Esophagus (tissue), 2 donors: Measurements from ENCODE around the gene KLF5. TPM values are rescaled to one million over a fixed set of nuclear protein-coding genes. Genes with fewer than 3 reads are reported as not detected.
"Not testable (repeated sequence)": the region's sequence is repeated elsewhere in the genome, so short reads cannot be mapped to it uniquely, and the experiment has no call there.

Source experiments
- H3K27ac ChIP-seq, 2 donors: one replicate each; pipeline ENCODE4 v1.5.1; 2013; ENCODE audit warnings: low read depth in 2 of 2, mild to moderate bottlenecking in 2 of 2, inconsistent platforms in 1 of 2, low read length in 1 of 2, moderate library complexity in 1 of 2
- H3K27me3 ChIP-seq, 2 donors: one replicate each; pipeline ENCODE4 v1.6.1; 2013; ENCODE audit warnings: low read length in 2 of 2, control low read depth in 1 of 2, mild to moderate bottlenecking in 1 of 2; ENCODE audit not compliant: insufficient read depth in 2 of 2, control insufficient read depth in 1 of 2
- H3K36me3 ChIP-seq, 2 donors: one replicate each; pipeline ENCODE4 v1.6.1; 2013; ENCODE audit warnings: low read length in 1 of 2; ENCODE audit not compliant: control insufficient read depth in 2 of 2, insufficient read depth in 2 of 2
- H3K4me1 ChIP-seq, 2 donors: one replicate each; pipeline ENCODE4 v1.6.1; 2013; ENCODE audit warnings: low read length in 1 of 2; ENCODE audit not compliant: control insufficient read depth in 2 of 2, insufficient read depth in 2 of 2
- H3K4me3 ChIP-seq, 2 donors: one replicate each; pipeline ENCODE4 v1.5.1; 2013; ENCODE audit warnings: low read length in 2 of 2, mild to moderate bottlenecking in 2 of 2, low read depth in 1 of 2, moderate library complexity in 1 of 2
- H3K9me3 ChIP-seq, 2 donors: one replicate each; pipeline ENCODE4 v1.6.1; 2013; ENCODE audit warnings: mild to moderate bottlenecking in 2 of 2, low read depth in 1 of 2, low read length in 1 of 2, moderate library complexity in 1 of 2; ENCODE audit not compliant: control insufficient read depth in 2 of 2, insufficient read depth in 1 of 2
- WGBS, 2 donors: extraction: QIAGEN DNeasy Blood & Tissue Kit; methylation state at CpG; one replicate each; pipeline ENCODE4 v1.1.7; 2013; 5-methylcytosine and 5-hydroxymethylcytosine counted together
- polyA plus RNA-seq, 2 donors: library from polyadenylated mRNA; stranded (reverse); fragments of 200-250 nt; gene quantifications; one replicate each; pipeline ENCODE4 v1.2.3, GENCODE V29; 2013
- donor health status: healthy with polysubstance abuse.
- donor health status: Bipolar disorder and iron deficiency.

The KLF5 gene
- polyA plus RNA-seq, 2 donors = 196 to 245 TPM

DNA sequence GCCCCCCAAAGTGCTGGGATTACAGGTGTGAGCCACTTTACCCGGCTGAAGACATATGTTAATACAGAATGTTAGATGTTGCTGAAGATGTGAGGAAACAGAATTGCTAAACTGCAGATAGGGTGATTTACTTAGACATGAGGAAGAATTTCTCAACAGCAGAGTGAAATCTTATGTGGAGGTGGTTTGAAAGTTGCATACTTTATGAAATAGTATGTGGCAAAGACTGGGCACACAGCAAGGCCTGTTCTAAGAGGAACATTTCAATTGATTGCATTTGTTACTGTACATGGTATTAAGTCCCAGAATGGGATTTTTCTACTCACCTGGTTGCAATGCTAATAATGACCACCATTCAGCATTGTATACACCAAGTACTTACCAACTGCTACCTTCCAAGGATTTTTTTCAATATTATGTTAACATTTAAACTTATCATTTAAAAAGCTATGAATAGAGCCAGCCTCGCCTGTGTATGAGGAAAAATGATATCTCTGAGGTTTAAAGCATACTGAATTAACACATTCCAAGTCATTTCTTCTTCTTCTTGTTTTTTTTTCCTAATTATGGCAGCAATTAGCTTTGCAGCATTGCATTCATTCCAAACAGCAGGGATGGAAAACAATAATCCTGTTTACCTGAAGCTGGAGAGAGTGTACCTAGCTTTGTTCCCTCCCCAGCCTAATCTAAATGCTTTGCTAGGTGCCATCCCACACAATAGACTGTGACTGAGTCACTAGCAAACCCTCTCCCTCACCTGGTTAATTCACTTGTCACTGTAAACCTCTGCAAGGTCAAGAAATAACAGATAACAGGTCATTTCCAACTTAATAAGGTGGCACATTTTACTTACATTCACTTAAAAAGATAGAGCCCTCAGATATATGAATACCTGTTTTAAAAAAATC, 19.4 kb upstream of the KLF5 start:
- H3K4me1 ChIP-seq = peaks cover 0 to 3% of the 10 kb centered on the region in 2 donors
- no peak overlapping the region for H3K27ac ChIP-seq
- H3K27me3 ChIP-seq = no peaks in the 10 kb centered on the region
- WGBS, 2 donors = 75 to 85% methylated on average over 2 of the region's 2 CpGs
- H3K4me3 ChIP-seq = no peak overlapping the region
- no peaks in the 10 kb centered on the region for H3K9me3 ChIP-seq
- H3K36me3 ChIP-seq = no peaks in the 10 kb centered on the region

DNA sequence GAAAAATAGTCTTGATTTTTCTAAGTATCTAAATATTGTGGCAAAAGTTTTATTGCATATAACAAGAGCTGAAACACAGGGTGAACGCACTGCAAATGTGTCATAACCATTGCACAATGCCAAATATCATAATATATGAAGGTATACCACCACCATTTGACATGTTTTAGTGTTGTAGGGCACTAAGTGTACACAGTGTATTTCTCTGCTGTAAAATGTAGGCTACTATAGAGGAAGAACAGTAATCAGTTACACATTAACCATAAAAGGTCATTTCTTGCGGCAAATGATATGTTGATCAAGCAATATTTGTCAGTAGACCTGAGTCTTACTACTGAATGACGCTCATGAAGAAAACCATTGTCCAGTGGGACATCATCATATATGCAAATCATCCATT, 18.3 kb upstream of the KLF5 start:
- Histone ChIP-seq H3K27ac (no peak overlapping the region), H3K36me3 (no peaks in the 10 kb centered on the region), H3K27me3 (no peaks in the 10 kb centered on the region), H3K9me3 (no peaks in the 10 kb centered on the region), H3K4me1 (peaks cover 0 to 3% of the 10 kb centered on the region in 2 donors), H3K4me3 (no peak overlapping the region)
- 79 to 87% methylated on average over 3 of the region's 3 CpGs for WGBS, 2 donors

DNA sequence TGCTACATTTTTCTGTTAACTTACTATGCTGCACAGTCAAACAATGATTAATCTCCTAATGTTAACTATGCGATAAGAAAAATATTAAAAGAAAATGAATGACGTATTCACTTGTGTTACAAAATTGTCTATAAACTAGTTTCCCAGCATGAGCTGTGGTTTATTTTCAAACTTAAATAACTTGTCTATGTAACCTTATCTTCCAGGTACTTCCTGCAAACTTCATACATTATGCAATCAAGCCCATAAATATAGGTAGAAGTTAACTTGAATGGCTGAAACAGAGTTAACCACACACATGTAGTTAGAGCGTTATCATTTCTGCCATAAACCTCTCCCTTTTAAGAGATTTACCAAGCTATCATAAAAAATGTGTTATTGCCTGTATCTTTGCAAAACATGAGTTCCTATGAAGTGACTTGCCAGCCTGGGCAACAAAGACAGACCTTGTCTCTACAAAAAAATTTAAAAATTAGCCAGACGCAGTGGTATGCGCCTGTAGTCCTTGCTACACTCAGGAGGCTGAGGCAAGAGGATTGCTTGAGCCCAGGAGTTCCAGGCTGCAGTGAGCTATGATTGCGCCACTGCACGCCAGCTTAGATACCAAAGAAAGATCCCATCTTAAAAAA, 17.7 kb upstream of the KLF5 start:
- no peak overlapping the region for H3K27ac ChIP-seq
- no peaks in the 10 kb centered on the region for H3K9me3 ChIP-seq
- no peak overlapping the region for H3K4me3 ChIP-seq
- no peaks in the 10 kb centered on the region for H3K36me3 ChIP-seq
- WGBS, 2 donors = 79 to 86% methylated on average over 7 of the region's 7 CpGs
- peaks cover 0 to 2% of the 10 kb centered on the region in 2 donors for H3K4me1 ChIP-seq
- H3K27me3 ChIP-seq = no peaks in the 10 kb centered on the region

DNA sequence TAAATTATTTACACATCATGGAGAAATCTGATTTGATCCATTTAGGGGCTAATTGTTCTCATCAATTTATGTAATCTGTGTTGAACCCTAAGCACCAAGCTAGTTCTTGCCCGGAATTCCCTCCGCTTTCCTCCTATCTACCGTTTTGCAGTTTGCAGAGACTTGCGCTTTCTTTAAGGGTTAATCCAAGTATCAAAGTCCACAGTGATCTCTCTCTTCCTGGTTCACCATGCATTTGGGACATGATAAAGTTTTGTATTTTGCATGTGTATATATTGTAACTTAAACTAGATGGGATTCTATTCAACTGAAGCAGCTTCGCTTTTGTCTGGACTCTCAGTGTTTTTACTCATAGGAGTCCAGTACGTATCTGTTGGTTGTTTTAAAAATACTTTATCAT, 13.8 kb upstream of the KLF5 start:
- no peaks in the 10 kb centered on the region for H3K36me3 ChIP-seq
- H3K9me3 ChIP-seq = no peaks in the 10 kb centered on the region
- H3K4me1 ChIP-seq = no peaks in the 10 kb centered on the region
- 79 to 92% methylated on average over 6 of the region's 6 CpGs for WGBS, 2 donors
- H3K27ac ChIP-seq = no peak overlapping the region
- H3K4me3 ChIP-seq = no peak overlapping the region
- H3K27me3 ChIP-seq = no peaks in the 10 kb centered on the region

DNA sequence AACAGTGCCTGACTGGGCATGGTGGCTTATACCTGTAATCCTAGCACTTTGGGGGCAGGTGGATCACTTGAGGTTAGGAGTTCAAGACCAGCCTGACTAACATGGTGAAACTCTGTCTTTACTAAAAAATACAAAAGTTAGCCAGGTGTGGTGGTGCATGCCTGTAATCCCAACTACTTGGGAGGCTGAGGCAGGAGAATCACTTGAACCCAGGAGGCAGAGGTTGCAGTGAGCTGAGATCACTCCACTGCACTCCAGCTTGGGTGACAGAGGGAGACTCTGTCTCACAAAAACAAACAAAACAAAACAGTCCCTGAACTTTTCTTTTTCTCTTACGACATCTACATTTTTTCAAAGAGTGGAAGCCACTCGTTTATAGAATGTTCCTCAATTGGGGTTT, 10.2 kb upstream of the KLF5 start:
- not testable (repeated sequence) for H3K4me1 ChIP-seq, H3K4me3 ChIP-seq, H3K27me3 ChIP-seq, H3K9me3 ChIP-seq, H3K36me3 ChIP-seq, H3K27ac ChIP-seq
- 83 to 88% methylated on average over 2 of the region's 2 CpGs for WGBS, 2 donors

DNA sequence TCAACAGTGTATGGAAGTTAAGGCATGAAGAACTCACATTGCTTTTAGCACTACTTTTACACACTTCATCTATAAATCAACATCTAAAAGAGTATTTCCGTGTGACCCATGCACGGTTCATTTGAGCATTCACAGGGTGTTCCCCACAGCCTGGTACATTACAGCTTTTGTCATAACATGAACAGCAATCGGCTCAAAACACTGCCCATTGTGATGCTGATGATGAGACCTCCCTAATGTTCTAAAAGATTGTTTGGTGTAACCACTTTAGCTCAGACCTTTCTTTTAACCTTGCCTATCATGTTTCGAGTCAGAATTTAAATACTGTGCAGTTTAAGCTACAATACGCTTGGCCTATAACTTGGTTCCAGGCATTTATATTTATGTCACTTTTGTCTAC, 4.1 kb upstream of the KLF5 start:
- Histone ChIP-seq H3K9me3 (no peaks in the 10 kb centered on the region), H3K36me3 (no peaks in the 10 kb centered on the region), H3K4me1 (no peaks in the 10 kb centered on the region), H3K27me3 (no peaks in the 10 kb centered on the region), H3K4me3 (no peak overlapping the region), H3K27ac (peak overlapping the region in 1 of 2 donors; percentile 29)
- 43% methylated on average over 5 of the region's 5 CpGs for WGBS, 2 donors

DNA sequence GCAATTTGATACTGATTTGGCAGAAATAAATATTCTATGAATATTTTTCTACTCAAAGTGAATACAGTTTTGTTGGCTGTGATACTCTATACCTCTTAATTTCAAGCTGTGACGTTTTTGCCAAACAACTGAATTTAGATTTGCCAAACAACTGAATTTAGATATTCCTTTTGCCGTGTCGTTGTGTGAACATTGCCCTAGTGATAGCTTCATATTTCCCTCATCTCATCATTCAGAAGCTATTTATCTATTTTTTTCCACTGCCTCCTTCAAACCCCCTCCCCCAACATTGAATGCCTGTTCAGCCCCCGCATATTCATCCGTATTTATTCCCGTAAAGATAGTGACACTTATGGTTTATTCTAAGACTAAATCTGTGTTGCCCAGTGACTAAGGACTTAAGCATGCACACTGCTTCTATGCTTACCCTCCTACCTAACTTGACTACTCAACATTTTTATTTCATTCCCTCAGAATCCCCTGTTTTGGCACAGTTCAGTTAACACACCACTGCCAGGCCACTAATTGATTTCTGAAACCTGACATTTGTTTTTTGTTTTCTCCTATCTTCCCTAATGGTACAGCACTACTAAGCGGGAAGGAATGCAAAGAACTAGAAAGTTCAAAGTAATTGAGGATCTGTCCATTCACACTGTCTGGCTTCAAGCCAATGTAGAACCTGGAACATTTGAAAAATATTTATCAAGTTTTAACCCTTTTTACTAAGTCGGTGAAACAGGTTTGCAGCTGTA, 2.8 kb upstream of the KLF5 start:
- no peaks in the 10 kb centered on the region for H3K4me1 ChIP-seq
- WGBS, 2 donors = 43 to 44% methylated on average over 8 of the region's 8 CpGs
- H3K36me3 ChIP-seq = no peaks in the 10 kb centered on the region
- peak overlapping the region in 1 of 2 donors; percentile 44 for H3K4me3 ChIP-seq
- no peaks in the 10 kb centered on the region for H3K27me3 ChIP-seq
- H3K9me3 ChIP-seq = no peaks in the 10 kb centered on the region
- peak overlapping the region in 1 of 2 donors; percentile 65 for H3K27ac ChIP-seq

DNA sequence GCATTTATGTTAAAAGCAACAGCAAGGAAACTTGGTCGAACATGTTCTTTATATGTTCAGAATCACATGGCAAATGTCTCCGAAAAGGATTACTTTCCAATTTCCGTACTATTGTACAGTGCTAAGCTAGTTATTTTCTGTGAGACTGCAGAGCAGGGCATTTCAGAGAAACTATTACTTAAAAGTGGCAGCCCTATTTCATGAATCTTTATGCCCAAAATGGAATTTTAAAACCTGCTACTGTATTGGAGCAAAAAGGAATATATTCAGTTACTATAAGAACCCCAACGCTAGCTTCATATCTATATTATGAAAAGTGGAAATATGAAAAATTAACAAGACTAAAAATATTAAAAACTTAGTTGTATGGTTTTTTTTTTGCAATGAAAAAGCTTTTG, 2.2 kb upstream of the KLF5 start:
- Histone ChIP-seq H3K27ac (peak overlapping the region in 1 of 2 donors; percentile 65), H3K27me3 (no peaks in the 10 kb centered on the region), H3K9me3 (no peaks in the 10 kb centered on the region), H3K4me3 (peak overlapping the region in 1 of 2 donors; percentile 44), H3K4me1 (no peaks in the 10 kb centered on the region), H3K36me3 (no peaks in the 10 kb centered on the region)
- WGBS, 2 donors = 59 to 61% methylated on average over 4 of the region's 4 CpGs

DNA sequence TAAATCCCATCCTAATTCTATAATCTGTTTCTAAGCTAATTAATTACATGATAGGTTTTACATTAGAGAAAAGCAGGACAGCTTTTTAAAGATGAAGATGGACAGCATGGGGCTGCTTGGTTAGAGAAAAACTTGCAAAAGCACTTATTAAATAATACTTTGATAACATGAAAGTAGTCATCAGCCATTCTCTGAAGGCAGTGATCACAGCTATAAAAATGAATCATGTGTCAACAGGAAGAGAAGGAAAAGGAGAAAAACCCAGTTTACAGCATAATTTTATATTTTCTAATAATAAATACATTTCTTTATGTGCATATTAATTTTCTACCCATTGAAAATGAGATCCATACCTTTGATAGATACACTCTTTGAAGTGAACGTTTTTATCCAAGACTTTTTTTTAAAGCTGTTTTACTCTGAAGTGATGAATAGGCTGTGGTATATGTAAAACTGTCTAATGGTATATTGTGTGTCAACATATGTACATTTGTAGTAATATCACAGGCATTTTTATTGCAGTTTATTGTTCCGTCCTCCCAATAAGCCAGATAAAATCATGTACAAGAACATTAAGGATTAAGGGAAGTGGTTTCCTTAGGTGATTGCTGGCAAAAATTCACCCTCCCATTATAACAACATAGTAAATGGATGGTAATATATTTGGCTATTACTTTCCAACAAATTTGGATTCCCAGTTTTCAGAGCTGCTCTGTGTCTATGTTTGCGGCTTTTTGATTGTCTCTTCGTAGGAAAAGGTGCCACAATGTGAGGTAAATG, 1.3 kb upstream of the KLF5 start:
- no peaks in the 10 kb centered on the region for H3K27me3 ChIP-seq
- H3K4me3 ChIP-seq = peak overlapping the region in 1 of 2 donors; percentile 87
- H3K27ac ChIP-seq = peak overlapping the region in 1 of 2 donors; percentile 91
- 52 to 55% methylated on average over 4 of the region's 4 CpGs for WGBS, 2 donors
- H3K9me3 ChIP-seq = no peaks in the 10 kb centered on the region
- no peaks in the 10 kb centered on the region for H3K4me1 ChIP-seq
- H3K36me3 ChIP-seq = peaks cover 2 to 5% of the 10 kb centered on the region in 2 donors
